Activated gamma-delta T cell treated with anti-CD3 and anti-CD28 coated beads, Interleukin-2, amount 50 U/mL, for 16 hours (primary cell): Measurements from ENCODE around the gene C10orf90.

Experiments used
- DNase-seq: peaks from one replicate; pipeline ENCODE4 v3.0.0-alpha.2; 2020; ENCODE audit warnings: low read depth

Gene C10orf90

DNA sequence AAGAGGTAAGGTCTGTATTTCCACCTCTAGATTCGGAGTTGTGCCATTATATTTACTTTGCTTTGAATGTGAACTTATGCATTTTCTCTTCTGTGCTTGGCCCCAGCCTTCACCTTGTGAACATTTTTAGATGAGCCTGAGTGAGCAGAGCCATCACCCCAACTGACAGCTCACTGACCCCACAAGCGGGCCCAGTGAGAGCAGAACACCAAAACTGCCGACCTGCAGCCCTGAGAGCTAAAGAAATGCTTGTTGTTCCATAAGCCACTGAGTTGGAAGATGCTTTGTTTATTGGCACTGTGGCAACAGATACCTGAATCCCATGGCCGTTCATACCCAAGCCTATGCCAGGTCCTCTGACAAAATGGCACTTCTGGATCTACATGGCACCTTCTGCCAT lies 37.8 kb downstream of the C10orf90 start:
- DNase-seq = no peak

DNA sequence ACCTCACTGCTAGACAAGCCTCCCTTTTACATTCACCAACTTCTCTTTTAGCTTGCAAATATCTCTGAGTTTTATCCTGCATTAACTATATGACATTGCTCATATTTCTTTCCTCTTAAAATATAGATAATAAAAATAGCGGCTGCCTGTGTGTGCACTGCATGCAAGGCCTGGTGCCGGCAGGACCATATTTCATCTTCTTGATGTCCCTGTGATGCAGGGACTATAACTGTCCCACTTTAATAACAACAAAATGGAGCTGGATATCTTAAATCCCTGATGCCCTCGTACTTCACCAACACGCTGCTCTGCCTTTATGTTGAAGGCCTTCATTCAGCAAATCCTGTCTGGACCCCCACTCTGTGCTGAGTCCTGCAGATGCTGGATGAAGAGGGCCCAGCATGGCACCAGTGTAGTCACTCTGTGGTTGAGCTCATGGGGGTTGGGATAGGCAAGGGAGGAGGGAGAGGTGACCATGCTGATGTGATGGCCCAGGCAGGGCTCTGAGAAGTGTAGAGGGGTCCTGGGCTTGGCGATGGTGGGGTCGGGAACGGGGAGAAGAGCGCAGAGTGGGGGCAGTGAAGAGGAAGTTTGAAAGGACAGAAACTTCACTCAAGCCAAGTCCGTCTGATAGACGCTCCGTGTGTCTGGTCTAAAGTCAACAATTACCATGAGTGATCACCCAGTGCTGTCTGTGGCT lies 40.4 kb downstream of the C10orf90 start:
- no peak for DNase-seq

DNA sequence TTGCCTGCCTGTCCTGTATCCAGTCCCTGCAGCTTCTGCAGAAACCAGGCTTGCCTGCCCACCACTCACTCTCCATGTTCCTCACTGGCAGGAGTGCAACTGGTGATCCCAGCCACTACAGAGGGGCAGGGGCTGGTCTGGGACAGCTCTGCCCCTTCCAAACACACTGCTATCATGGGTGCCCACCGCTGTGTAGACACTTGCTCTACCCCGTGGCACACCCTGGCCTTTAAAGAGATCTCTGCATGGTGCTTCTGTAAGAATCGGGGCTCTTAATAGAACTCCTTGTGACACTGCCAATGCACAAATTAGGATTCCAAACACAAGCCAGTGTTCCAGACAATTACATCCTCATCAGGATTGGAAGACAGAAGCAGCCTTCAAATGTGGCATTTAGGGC lies 41.7 kb downstream of the C10orf90 start:
- DNase-seq = no peak

DNA sequence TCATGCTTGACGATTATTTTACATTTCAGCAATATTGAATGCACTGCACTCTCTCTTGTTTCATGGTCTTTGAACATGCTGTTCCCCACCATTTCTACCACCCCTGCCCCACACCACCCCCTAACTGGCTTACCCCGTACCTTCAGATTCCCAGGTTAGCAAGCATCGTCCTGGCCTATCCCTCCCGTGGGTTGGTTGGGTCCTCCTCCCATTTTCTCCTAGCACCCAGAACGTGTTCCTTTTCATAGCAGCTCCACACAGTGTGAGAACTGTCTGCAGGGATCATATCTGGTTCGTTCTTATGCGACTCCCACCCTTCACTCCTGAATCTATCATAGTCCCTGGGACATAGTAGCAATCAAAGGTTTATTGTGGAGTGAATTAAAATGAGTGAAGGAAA lies 48.6 kb downstream of the C10orf90 start:
- no peak for DNase-seq

DNA sequence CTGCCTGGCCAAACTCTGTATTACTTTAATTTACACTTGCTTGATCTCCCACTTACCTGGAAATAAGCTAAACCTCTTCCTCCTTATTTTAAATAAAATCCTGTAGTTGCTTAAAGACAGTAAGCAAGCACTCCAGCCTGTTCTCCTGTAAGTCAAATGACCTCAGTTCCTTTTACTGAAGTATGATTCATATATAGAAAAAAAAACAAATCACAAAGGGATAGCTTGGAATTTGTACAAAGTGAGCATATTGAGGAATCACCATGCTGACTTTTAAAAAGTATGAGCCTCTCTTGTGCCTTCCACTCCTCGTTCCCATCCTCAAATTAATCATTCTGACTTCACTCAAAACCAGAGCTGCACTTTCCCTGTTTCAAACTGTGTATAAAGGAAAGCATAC lies 52.0 kb downstream of the C10orf90 start:
- DNase-seq = no peak

DNA sequence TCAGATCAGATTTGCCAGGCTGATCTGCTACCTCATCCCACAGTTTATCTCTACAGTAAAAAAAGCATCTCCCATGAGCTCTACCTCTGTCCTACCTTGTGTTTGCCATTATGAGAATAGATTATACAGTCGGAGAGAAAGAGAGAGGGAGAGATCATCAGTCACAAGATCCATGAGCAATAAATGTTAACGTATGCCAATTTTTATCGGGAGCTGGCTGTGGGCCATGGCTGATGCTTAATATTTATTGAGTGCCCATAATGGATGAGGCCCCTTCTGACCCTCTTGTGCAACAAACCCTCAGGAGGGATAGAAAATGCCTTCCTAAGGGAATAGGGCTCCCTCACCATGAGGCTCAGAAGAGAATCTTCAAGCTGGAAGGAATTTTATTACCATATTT lies 52.8 kb downstream of the C10orf90 start:
- no peak for DNase-seq

DNA sequence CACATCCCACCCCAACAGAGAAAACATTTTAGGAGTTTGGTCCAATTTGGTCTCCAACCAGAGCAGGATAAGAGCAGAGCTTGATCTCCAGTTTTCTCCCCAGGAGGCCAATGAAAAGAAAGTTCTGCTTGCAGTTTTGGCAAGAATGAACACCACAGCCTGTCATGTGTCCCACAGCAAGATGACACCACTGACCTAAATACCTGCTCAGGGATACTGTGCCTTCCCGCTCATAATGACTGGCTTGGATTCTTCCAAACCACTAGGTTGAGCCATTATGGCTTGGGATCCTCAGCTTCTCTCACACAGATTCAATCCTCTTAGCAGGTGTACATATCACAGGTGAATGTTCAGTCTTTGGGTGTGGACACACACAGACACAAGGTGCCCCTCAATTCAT lies 53.3 kb downstream of the C10orf90 start:
- DNase-seq = no peak

DNA sequence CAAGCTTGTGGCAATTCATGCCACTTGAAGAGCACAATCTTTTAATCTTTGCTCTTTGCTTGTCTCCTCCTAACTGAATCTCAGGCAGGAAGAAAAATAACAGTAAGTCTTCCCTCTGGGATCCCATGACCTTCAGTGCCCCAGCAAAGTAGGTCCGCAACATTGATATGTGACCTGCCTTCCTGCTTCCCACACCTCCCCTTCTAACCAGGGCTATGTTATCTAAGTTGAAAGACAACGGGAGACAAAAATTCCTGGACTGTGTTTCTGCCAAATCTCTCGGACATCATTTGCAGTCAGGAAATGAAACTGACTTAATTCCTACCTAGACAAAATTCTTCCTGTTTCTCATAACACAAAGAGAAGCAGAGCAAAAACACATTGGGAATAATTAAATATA lies 53.8 kb downstream of the C10orf90 start:
- DNase-seq = no peak

DNA sequence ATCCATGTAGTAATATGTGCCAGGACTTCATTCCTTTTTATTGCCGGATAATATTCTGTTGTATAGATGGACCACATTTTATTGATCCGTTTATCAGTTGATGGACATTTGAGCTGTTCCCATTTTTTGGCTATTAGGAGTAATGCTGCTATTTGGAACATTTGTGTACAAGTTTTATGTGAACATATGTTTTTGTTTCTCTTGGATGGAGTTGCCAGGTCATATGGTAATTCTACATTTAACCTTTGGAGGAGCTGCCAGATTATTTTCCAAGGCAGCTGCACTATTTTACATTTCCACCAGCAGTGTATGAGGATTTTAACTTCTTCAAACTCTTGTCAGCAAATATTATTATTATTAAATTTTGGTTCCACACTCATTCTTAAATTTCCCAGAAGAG lies 59.2 kb downstream of the C10orf90 start:
- DNase-seq = no peak

DNA sequence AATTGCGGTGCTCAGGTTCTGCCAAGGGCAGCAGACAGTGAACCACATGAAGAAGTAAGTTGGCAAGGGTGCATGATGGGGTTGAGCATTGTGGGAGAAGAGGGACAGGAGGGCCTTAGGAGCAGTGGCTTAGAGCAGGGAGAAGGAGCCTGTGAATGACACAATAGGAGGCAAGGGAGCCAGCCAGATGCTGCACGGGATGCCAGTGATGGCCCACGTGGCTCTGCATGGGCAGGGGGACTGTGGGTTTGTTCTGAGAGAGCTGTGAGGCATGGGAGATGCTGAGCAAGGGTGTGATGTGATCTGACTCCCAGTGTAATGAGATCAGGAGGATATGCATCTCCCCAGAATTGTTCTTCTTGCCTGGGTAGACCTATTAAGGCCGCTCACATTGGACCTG lies 60.9 kb downstream of the C10orf90 start:
- no peak for DNase-seq

DNA sequence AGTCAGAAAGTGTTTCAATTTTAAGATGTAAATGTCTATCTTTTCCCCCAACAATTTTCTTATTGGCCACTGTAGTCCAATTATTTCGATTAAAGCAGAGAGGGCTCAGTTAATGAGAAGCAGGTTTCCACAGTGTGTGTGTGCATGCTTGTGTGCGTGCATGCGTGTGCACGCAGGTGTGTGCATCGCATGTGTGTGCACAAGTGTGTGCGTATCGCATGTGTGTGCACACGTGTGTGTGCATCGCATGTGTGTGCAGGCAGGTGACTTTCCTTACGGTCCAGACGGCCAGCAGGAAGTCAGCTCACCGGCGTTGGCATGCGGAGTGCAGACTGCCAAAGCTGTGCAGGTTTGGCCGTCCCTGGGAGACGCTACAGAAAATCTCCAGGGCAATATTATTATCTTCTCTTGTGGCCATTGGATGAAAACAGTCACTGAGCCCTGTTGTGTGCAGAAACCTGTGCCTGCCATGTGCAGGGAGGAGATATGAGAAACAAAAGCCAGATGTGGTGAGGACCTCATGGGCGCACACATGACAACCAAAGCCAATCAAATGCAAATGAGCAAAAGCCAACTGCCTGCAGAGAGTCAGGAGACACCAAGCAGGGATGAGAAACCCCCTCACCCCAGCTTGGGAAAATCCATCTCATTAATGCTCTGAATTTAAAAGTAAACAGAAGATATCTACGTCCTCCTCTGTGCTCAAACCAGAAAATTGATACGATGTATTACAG lies 70.4 kb downstream of the C10orf90 start:
- no peak for DNase-seq

DNA sequence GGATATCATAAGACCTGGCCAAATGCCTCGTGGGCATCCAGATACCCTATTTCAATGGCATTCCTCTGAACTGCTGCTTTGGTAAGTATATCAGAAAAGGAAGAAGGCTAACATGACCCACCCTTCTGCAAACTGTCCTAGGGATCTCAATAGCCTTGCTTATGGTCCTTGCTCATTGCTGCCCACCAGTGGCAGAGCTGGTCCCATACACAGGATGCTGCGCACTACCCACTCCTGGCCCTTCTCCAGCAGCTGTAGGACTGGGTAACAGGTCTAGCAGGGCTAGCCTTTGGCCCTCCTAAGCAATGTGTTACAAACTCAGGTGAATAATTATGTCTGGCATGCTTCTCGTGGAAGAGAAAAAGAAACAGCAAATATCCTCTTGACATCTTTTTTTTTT lies 72.5 kb downstream of the C10orf90 start:
- DNase-seq = no peak

DNA sequence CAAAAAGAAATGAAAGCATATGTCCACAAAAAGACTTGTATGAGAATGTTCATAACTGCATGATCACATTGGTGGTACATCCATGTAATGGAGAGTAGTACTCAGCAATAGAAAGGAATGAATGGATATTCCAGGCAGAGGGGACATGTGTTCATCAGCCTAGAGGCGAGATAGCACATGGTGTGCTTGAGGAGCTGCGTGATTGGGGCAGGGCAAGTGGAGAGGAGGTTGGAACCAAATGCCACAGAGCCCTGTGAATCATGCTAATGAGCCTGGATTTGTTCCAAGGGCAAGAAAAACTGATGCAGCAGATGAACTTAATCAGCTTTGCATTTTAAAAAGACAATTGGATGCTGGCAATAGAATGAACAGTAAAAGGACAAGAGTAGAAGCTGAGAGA lies 73.3 kb downstream of the C10orf90 start:
- no peak for DNase-seq

DNA sequence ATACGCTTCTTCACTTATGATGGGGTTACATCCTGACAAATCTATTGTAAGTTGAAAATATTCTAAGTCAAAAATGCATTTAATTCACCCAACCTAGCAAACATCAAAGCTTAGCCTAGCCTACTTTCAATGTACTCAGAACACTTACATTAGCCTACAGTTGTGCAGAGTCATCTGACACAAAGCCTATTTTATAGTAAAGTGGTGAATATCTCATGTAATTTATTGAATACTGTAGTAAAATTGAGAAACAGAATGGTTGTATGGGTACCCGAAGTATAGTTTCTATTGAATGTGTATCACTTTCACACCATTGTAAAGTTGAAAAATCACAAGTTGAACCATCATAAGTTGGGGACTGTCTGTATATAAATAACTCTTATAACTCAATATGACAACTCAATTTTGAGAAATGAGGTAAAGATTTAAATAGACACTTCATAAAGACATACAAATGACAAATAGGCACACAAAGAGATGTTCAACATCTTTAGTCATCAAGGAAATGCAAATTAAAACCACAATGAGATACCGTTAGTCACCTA lies 73.9 kb downstream of the C10orf90 start:
- no peak for DNase-seq

DNA sequence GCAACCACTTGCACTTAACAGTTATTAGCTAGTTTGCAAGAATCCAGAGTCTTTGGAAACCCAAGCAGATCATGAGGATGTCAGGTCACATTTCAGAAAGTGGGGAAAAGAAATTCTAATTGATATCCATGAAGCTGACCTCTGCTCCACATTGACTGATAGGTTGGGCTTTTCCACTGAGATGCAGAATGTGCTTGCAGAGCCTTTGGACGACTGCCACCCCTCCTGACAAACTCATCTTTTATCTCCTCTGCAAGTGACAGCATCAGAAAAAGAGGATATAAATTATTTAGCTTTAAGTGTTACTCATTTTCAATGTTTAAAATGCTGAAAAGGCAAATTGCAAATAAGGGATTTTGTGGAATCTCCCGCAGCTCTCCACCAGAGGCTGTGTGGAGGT lies 75.3 kb downstream of the C10orf90 start:
- DNase-seq = no peak

DNA sequence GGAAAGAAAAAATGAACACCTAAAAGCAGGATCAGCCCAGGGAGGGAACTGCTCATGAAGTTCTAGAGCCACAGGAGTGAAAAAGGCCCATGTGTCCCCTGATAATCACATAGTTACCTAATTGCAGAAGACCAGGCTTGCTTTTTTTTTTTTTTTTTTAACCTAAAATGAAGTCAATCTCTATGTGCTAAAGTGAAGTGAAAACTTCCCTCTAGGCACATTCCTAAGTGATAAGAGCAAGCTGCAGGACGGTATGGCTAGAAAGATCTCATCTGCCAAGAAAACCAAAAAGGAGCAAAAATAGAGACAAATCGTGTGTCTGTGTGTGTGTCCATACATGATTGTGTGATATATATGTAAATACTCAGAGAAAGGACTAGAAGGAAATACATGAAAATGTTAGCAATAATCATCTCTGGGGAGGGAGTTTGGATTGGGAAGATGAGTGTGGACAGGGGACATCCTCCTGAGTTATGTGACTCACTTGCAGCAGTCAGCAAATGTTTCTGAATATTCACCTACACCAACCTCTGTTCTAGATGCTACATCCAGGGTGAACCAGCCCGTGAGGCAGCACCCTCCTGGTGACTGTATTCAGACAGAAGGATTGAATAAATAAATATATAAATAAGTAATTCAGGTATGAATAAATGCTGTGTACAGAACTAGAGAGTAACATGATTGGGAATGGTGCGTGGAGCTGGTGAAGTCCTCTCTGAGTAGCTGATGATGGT lies 76.4 kb downstream of the C10orf90 start:
- no peak for DNase-seq

DNA sequence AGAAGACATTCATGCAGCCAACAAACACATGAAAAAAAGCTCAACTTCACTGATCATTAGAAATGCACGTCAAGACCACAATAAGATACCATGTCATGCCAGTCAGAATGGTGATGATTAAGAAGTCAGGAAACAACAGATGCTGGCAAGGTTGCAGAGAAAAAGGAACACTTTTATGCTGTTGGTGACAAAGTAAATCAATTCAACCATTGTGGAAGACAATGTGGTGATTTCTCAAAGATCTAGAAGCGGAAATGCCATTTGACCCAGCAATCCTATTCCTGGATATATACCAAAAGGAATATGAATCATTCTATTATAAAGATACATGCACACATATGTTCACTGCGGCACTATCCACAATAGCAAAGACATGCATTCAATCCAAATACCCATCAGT lies 77.6 kb downstream of the C10orf90 start:
- DNase-seq = no peak

DNA sequence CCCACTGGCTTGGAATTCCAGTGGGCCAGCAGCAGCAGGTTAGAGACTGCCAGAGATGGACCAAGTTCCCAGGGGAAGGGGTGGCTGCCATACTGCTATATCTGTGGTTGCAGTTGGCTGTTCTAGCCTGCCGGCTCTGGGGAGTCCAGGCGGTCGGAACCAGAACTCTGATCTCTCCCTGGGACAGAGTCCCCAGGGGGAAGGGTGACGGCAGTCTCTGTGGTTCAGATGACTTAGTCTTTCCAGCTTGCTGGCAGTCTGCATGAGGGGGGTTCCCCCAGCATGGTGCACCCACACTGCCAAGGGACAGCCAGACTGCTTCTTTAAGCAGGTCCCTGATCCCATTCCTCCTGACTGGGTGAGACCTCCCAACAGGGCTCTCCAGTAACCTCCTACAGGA lies 82.5 kb downstream of the C10orf90 start:
- DNase-seq = no peak

DNA sequence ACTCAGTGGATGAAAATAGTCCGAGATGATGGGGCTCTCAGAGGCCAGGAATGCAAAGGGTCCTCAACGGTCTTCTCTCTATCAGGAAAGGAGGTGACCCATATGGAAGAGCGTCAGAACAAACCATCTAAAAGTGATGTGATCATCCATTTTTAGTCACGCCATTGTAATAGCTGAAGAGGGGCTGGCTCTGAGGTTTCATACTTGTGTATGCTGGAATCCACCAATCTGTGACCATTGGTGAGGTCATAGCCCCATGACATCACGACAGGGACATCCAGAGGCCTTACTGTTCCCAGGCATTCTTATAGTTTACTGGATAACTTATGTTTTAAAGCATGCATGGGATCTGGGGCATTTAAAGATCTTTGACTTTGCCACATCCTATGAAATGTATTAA lies 83.6 kb downstream of the C10orf90 start:
- no peak for DNase-seq

DNA sequence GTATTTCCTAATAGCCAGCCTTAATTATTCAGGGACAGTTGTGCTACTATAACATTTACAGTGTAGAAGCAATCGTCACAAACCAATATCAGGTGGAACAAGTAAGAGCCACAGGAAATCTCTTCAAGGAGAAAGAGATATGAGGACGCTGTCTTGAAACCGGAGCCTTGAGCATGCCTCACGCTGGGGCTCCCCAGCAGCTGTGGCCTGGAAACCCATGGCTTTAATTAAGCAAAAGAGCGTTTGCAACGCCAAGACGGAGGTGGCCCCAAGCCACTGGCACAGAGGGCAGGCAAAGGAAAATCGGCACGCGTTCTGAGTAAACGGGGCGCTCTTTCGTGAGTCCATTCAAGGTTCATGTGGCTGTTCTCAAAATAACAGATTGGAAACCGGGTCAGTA lies 84.4 kb downstream of the C10orf90 start:
- DNase-seq = no peak

DNA sequence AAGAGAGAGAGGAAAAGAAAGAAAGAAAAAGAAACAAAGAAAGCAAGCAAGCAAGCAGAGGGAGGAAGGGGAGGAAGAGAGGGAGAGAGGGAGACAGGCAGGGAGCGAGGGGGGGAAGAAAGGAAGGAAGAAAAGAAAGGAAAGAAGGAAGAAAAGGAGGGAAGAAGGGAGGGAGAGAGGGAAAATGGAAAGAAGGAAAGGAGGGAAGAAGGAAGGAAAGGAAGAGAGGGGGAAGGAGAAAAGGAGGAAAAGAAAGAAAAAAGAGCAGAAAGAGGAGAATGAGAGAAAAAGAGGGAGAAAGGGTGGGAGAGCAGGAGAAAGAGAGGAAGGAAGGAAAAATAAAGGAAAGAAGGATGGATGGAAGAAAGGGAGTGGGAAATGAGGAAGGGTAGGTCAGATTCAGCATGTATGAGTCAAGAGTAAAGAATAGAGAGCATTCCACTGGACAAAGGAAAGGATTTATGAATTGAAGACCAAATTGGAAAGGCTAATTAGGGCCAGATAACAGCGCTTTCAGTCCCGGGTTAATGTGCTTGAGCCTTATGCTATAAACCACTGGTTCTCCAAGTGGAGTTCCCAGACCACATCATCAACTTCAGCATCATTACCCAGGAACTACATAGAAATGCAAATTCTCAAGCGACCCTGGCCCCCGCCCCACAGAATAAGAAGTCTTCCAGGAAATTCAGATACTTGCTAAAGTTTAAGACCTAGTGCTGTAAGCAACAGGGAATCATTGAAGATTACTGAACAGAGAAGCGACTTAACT lies 85.1 kb downstream of the C10orf90 start:
- no peak for DNase-seq

DNA sequence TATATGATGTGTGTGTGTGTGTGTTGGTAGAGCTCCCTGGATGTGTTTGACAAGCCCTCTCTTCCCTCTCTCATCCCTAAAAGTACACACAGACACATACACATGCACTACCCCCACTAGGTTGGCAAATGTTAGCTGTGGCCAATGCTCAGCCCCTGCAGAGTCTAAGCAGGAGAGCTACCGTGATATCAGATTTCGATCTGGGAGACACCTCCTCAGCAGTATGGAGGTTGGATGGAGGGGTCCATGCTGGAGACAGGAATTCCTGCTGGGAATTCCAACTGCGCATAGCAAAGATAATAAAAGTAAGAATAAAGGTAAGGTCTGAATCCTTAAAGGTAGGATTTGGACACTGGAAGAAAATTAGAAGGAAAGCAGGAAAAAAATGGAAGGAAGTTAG lies 85.7 kb downstream of the C10orf90 start:
- DNase-seq = no peak
